CD4-positive, alpha-beta T cell treated with Interleukin-15 for 4 hours (primary cell): ENCODE data around the gene ZCCHC18.
A peak's percentile ranks its signal among the peaks of the same experiment; 100 is the strongest.
"Not testable (repeated sequence)": the region's sequence is repeated elsewhere in the genome, so short reads cannot be mapped to it uniquely, and the experiment has no call there.

ENCODE experiments used
- DNase-seq: peaks from one replicate; pipeline ENCODE4 v3.0.0-alpha.2; 2020; ENCODE audit warnings: low spot score

Gene ZCCHC18

DNA sequence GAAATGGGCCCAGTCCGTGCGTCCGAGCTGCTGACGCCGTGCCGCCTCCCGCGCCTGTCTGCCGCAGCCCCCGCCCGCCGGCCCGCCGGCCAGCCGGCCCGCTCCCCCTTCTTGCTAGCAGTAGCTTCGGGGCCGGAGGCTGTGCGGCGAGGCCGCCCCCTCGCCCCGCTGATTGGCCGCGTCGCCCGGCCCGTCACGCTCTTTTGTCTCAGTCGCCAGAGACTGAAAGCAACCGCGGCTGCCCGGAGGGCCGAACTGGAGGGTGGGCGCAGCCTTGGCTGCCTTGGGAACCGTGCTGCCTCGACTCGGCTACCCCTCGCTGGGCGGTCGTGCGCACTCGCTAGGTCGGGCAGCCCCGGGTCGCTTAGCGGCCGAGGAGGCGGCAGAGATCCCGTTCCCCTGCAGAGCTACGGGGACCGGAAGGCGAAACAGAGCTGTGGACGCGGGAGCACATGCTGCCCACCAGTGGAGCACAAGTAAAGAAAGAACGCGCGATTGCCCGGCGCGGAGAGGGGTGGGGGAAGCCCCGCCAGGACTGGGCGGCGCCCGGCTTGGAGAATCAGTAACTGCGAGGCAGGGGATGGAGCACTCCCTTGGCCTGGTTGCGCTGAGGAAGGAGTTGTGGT is at the start of gene ZCCHC18:
ZCCHC18 (plus strand) TSS at position 198 of the 626 bp plus-strand sequence. CDS start 1,589 bp downstream, outside the sequence.
- no peak for DNase-seq

DNA sequence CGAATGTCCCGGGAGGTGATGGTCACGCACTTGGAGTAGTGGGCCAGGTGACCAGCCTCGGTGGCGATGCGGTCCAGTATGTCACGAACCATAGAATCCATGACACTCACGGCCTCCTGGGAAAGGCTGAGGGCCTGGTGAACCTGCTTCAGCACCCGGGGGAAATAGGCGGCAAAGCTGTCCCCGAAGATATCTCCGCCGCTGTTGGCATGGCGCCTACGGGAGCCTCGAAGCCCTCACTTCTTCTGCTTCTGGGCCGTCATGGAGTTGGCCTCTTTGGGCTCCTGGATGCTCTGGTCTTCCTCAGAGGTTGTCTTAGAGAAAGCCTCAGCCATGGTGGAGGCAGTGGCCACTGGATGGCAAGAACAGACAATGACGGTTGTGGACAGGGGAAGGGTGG is 49.7 kb upstream of the ZCCHC18 start:
- DNase-seq, result not testable (repeated sequence)

DNA sequence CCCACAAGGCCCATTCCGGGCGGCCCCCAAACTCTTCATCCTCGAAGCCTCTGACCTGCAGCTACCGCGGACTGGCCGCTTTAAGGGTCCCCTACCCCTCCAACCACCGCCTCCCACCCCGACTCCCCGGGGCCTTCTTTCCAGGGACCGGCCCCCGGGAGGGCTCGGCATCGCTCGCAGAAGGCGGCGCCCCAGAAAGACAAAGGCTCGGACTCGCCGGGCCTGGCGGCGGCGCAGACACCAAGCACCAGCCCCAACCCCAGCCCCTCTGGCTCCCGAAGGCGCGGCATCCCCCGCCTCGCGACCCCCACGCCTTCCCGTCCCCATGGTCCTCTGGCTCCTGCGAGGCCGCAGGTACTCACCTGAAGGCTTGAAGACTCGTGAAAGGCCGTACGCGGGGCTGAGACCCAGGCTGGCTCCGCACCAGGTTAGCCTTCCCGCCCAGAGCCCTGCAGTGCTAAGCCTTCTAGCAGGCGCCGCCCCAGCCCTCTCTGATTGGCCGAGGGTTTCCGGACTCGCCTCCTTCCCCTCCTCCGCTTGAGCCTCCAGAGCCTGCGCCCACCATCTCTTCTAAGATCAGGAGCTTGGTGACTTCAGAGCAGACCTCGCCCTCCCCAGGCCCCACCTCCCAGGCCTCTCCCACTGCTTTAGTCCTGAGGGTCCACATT is 36.4 kb upstream of the ZCCHC18 start, which contains the start of gene TMSB15C:
TMSB15C (minus strand) TSS at position 459 of the 668 bp plus-strand sequence.
- DNase-seq, result not testable (repeated sequence)

DNA sequence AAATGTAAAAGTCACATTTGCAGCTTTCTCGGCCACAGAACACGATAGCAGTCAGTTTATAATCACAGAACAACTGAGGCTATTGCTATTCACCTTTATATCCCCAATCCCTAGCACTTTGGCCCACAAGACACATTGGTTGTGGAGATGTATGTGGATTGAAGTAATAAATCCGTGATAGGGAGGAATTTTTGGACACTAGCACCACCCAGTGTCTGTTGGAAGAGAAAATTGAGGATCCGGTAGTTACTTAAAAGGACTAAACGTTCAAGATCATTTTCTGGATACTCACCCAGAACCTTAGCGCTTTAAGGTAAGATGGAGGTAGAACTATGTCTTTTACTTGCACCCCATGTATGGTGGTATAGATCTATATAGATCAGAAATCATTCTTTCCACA is 34.5 kb upstream of the ZCCHC18 start:
- not testable (repeated sequence) for DNase-seq

DNA sequence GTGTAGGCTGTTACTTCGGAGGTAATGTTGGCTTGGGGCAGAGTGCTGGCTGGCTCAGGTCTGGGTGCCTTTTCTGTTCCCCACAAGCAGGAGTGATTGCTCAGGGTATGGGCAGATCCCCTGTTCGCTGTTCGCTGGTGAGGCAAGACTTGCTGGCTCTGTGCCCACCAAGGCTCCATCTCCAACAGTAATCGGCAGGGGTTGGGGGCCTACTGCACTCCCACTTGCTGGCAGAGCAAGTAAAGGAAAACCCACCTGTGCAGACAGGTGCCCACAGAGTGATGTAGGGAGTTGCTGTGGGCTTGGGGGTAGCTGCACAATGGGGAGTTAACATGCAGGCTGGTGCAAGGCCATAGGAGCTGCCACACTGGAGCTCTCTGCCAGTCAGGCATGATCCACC is 28.3 kb upstream of the ZCCHC18 start:
- no peak for DNase-seq

DNA sequence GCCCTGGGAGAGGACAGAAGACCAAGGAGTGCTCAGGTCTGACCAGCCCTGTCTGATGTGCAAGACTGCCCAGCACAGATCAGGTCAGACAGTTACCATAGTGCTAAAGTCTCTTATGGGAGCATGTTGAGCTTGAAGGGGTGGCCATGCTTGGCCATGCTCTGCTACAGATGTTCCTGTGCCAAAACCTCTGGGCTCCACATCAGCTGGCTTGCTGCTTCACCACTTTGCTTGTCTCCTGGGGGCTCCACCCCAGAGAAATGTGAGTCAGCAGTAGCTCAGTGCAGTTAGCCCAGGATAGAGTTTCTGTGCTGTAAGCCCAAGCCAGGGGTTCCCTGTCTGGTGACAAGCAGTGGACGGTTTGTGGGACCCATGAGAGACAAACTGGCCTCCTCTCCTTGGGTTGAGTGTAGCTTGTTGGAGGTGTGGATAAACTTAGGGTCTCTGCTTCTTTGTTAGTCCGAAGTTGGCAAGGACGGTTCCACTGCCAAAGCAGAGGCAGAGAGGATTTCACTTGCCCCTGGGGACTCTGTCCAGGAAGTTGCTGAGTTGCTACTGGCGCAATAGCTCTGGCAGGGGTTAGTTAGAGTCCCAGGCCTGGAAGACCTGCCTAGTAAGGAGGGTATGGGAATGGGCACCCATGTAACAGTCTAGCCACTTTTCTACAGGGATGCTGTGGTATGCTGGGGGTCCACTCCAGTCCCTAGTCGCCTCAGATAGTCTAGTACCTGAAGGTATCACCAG is 27.6 kb upstream of the ZCCHC18 start:
- no peak for DNase-seq

DNA sequence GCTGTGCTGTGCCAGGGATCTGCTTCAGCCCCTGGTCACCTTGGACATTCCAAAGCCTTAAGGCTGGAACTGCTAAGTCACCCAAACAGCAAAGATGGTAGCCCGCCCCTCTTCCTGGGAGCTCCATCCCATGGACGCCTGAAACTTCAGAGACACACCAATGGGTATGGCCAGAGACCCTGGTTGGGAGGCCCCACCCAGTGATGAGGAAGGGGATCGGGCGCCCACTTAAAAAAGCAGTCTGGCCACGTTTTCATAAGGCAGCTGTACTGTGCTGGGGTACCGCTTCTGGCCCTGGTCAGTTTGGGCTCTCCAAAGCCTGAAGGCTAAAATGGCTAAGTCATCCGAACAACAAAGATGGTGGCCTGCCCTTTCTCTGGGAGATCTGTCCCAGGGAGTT is 26.8 kb upstream of the ZCCHC18 start:
- no peak for DNase-seq

DNA sequence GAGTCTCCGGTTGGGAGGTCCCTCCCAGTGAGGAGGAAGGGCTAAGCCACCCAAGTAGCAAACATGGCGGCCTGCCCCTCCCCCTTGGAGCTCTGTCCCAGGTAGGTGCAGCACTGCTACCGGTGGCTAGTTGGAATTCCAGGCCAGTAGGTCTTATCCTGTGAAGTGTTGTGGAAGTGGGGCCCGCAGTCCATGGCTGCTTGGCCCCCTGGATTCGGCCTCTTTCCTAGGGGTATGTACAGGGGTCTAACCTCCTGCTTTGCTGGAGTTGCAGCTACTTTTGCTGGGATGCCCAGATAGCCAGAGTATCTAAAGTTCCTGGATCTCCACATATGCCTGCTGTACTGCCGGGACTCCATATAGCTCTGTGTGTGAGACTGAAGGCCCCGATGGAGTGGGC is 26.4 kb upstream of the ZCCHC18 start:
- no peak for DNase-seq

DNA sequence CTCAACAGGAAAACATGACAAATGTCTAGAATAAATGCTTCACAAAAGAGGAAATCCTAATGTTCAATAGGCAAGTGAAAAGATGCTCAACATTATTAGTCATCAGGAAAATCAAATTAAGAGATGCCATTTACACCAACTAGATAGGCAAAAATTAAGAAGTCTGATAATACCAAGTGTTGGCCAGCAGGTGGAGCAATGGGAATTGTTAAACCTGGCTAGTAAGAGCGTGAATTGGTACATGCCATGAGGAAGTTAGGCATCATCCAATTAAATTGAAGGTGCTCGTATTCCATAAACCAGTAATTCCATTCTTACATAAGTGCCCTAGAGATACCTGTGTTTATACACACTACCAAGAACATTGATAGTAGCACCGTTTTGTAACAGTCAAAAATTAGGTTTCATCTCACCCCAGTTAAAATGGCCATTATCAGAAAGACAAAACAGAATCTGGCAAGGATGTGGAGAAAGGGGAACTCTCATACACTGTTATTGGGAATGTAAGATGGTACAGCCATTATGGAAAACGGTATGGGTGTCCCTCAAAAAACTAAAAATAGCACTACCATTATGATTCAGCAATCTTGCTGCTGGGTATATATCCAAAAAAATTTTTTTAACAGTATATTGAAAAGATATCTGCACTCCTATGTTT is 14.0 kb upstream of the ZCCHC18 start:
- DNase-seq, result peak; percentile 64

DNA sequence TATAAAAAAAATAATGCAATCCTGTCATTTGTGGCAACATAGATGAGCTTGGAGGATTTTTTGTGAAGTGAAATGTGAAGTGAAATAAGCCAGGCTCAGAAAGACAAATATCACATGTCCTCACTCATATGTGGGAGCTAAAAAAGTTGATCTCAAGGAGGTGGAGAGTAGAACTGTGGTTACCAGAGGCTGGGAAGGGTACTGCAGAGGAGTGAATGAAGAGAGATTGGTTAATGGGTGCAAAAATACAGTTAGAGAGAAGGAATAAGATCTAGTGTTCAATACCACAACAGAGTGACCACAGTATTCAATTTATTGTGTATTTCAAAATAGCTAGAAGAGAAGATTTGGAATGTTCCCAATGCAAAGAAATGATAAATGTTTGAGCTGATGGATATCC is 13.4 kb upstream of the ZCCHC18 start:
- no peak for DNase-seq

DNA sequence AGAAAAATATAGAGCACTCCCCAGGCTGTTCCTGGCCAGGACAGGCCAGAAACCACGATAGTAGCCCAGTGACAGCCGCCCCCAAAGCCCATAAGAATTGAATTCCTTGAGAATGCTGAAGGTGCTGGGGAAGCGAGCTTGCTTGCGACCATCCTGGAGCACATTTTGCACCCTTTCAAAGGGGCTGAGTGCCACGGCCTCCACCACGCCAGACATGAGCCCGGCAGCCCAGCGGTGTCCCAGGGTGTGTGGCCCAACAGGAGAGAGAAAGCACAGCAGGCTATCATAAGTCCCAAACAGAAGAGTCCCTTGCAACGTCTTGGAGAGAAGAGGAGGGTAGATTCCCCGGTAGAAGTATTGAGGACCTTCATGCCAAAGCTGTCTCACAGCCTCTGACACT is 7.6 kb upstream of the ZCCHC18 start:
- DNase-seq, result no peak

DNA sequence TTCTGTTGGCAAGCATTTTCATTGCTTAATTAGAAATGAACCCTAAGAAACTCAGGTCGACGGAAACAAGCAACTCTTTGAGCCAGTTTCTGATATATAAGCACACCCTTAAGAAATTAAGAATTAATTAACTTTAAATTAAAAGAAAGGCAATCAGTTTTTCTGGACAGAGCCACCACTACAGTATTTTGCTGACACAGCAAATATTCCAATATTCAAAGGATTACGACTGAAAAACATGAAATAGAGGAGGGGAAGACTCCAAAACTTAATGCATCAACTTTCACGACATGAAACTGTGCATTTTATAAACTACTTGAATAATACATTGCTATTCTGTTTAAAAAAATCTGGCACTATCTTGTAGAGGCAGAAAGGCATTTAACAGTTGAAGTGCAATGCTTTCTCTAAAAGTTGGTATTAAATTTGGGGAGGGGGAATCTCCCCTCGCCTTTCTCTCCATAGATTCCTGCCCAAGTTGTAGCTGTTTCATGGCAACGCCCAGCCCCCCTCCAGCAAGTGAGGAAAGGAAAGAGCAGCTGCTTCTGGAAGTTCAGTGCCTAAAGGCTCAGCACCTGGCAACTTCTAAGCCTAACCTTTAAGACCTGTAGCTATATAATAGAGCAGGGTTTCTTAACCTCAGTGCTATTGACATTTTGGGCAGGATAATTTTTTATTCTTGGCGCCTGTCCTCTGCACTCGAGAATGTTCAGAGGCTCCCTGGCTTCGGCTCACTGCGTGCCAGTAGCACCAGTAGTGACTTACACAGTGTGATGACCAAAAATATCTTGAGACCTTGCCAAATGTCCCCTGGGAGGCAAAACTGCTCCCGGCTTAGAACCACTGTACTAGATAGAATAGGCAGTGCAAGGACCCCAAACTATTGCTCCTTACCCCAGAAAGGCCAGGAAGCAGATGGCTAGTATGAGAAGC is 6.7 kb upstream of the ZCCHC18 start:
- no peak for DNase-seq

DNA sequence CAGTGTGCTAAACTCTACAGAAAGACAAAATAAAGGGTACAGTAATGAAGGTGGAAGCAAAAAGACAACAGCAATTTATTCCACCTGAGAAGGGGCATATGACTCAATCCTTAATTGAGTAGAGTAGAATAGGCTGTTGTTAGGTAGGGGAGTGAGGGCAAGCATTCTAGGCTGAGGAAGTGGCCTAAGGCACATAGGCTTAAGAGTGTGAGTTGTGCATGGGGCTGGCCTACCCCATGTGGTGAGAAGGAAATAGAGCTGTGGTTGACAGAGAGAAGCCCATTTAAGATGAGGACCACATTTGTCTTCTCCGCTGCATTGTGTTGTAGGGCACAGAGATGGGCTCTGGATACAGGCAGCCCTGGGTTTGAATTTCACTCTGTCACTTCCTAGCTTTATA is 3.4 kb upstream of the ZCCHC18 start:
- peak; percentile 0 for DNase-seq

DNA sequence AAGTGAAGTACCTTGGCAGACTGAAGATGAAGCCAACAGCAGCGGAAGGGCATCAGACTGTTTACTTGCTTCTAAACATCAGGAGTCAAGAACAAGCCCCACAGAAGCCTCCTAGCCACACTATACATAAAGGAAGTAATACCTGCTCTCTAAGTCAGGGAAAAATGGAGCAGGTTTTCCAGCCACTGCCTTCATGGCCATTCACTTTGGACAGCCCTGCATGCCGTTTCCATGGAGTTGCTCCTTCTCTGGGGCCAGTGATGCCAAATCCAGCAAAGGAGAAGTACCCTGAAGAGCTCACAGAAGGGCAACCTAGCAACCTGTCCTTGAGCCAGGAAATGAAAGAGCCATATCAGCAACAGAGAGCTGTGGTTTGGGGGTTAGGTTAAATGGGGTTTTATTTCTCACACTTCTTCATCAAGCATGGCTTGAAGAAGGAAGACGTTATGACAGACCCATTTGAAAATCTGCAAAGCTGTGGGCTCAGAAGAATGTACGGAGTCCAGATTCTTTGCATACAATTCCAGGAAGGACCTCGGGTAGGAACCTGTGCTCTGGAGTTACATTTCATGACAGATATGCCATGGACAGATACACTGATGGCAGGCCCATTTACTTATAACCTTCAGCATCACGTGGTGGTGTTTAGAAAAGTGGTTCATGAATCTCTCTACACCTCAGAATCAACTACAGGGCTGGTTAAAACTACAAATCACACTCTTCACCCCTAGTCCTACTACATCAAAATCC is 1.7 kb upstream of the ZCCHC18 start:
- DNase-seq, result peak; percentile 4

DNA sequence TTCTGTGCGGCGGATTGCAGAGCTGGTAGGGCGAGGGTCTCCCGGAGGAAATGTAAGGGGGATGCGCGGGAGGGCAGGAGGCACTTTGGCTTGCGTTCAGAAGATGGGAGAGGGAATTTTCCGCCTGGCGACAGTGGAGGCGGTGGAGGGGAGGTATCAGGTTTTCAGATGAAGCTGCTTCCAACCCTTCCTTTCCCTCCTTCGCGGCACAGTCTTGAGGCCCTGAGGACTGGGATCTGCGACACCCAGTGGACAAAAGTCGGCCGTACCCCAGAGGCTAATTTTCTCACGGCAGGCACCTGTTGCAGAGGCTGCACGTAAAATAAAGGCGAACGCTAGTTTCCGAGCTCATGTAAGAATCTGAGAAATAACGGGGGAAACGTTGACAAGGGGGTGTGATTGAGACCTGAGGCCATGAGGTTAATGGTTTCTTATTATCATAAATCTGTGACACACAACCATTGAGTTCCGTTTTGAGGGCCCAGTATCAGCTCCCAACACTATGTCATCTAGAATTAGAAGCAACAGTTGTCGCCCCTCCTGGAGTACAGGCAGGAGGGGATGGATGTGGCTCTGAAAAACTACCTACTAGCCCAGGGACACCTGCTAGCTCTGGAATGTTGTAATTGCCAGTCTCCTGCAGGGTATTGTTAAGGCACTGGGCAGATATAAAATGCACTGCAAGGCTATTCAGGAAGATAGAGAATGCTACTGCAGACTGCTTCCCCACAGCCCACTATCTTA is 1.1 kb downstream of the ZCCHC18 start:
- DNase-seq, result peak; percentile 58

DNA sequence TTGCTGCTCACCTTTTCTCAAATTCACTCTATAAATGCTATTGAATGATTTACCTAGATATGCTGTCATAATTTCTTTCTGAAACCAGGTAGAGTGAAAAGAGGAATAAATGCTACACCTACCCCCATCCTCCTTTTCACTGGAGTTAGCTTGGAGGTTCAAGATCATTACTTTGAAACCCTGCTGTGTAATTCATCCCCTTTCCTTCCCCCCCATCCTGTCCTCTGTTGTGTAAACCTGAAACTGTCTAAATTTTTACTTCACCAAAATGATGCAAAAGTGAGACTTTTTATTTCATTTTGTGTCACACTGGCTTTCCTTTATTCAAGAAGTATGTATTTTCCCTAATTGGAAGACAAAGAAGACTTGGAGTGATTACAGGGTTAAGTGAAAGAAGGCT is 5.4 kb downstream of the ZCCHC18 start:
- DNase-seq, result no peak

DNA sequence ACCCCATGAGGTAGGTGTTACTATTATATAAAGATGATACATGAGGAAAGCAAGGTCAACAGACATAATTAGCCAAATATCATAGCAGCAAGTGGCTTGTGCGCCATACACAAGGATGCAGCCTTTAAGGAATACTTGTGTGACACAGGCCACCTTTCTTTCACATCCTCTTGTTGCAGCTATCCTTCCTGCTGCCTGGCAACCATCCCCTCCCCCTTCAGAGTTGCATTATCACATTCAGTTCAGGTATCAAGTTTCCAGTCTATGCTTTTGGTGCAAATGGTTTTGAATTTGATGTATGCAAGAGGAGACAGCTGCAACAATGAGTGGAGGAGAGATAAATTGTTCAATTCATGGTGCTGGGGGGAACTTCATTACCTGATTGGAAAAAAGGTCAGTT is 6.4 kb downstream of the ZCCHC18 start:
- no peak for DNase-seq

DNA sequence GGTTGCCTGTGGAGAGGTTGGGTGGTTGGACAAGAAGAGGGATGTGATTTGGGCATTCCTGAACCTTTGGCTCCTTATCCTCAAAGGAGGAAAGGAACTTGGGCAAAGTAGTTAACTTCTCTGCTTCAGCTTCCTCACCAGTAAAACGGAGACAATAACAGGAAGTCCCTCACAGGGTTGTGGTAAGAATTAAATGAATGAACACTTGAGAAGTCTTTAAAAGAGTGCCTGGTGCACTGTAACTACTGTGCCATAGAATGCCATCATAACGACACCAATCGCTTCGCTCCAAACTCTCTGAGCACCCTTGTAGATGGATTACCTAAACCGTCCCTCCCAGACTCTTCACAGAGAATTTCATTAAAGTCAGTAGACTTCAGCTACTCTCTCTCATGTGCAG is 10.5 kb downstream of the ZCCHC18 start:
- no peak for DNase-seq

DNA sequence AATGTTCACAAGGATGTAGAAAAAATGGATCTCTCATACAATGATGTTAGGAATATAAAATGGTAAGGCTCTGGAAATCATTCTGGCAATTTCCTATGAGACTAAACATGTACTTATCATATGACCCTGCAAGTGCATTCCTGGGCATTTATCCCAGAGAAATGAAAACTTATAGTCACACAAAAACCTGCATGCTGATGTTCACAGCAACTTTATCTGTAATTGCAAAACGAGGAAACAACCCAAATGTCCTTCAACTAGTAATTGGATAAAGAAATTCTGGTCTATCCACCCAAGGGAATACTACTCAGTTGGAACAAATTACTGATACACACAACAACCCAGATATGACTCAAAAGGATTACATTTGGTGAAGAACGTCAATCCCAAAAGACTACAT is 14.5 kb downstream of the ZCCHC18 start:
- no peak for DNase-seq

DNA sequence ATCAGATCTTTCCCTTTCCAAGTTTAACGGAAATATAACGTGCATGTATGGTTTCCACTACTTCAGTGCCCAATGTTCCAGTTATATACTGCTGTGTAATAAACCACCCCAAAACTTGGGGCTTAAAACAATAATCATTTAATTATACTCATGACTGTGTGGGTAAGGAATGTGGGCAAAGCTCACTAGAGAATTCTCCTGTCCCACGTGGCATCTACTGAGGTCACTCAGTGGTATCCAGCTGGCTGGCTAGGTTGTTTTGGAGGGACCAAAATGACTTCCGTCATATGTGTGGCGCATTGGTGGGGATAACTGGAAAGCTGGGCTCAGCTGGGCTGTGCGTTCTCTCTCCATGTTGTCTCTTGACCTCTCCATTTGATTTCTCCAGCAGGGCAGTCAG is 18.5 kb downstream of the ZCCHC18 start:
- DNase-seq, result no peak
